Camera-type eye (tissue), 1 donor: ENCODE data around the gene HMOX1. TPM values are rescaled to one million over a fixed set of nuclear protein-coding genes. Genes with fewer than 3 reads are reported as not detected.

Experiments
- total RNA-seq: library from RNA; depleted of rRNA; stranded (reverse); fragments of >200 nt; gene quantifications from one replicate; pipeline ENCODE4 v1.2.3, GENCODE V29; 2014

The HMOX1 gene, protein sequence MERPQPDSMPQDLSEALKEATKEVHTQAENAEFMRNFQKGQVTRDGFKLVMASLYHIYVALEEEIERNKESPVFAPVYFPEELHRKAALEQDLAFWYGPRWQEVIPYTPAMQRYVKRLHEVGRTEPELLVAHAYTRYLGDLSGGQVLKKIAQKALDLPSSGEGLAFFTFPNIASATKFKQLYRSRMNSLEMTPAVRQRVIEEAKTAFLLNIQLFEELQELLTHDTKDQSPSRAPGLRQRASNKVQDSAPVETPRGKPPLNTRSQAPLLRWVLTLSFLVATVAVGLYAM
- 10.9 TPM for total RNA-seq

DNA sequence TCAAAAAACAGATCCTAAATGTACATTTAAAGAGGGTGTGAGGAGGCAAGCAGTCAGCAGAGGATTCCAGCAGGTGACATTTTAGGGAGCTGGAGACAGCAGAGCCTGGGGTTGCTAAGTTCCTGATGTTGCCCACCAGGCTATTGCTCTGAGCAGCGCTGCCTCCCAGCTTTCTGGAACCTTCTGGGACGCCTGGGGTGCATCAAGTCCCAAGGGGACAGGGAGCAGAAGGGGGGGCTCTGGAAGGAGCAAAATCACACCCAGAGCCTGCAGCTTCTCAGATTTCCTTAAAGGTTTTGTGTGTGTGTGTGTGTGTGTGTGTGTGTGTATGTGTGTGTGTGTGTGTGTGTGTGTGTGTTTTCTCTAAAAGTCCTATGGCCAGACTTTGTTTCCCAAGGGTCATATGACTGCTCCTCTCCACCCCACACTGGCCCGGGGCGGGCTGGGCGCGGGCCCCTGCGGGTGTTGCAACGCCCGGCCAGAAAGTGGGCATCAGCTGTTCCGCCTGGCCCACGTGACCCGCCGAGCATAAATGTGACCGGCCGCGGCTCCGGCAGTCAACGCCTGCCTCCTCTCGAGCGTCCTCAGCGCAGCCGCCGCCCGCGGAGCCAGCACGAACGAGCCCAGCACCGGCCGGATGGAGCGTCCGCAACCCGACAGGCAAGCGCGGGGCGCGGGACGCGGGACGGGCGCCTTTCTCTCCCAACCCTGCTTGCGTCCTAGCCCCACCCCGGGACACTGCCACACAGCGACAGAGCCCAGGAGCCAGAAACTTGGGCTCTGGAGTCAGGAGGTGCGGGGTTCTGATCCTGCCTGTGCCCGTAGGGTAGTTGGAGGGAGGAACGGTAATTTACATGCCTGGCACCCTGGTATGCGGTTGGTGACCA, at the start of gene HMOX1:
Gene HMOX1, plus strand, starts transcription at position 560 of the 887 bp plus-strand sequence. Its CDS starts 78 bp downstream, at position 638.

DNA sequence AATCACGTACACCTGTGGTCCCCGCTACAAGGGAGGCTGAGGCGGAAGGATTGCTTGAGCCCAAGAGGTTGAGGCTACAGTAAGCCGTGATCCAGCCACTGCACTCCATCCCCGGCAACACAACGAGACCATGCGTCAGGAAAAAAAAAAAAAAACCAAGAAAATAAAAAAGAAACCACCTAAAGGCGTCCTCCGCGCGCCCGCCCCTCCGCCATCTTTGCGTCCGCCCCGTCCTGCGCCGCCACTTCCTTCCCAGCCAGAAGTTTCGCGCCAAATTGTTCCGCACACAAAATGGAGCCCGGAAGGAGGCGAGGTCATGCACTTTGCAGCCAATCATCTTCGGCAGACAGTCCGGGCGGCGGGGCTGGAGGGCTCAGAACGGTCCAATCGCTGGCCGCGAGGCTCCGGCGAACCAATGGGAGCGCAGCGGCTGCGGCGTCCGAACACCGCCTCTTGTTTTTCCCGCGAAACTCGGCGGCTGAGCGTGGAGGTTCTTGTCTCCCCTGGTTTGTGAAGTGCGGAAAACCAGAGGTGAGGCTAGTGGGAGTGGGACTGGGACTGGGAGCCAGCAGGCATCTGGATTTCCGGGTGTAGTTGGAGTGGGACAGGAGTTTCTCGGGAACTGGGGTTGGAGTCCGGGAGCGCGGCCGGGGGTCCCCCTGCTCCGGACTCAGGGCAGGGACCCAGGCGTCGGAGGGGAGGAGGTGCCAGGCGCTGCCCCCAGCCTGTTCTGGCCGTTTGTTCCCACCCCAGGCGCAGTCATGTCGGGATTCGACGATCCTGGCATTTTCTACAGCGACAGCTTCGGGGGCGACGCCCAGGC, 19.0 kb downstream of the HMOX1 start, which contains the start of gene MCM5:
Gene MCM5, plus strand, starts transcription at position 463 of the 823 bp plus-strand sequence. Its CDS starts 299 bp downstream, at position 762.

Other genes with a start within 250 kb of the HMOX1 start
- 25.5 TPM for gene HMGXB4, start 123.6 kb upstream of the HMOX1 start, total RNA-seq
- gene TOM1, start 81.2 kb upstream of the HMOX1 start, total RNA-seq = 47.7 TPM
- gene MCM5, start 19.0 kb downstream of the HMOX1 start, total RNA-seq = 30.3 TPM
- 1.0 TPM for gene RASD2, start 159.7 kb downstream of the HMOX1 start, total RNA-seq
- 39.8 TPM for gene MB, start 236.2 kb downstream of the HMOX1 start, total RNA-seq